SK-N-SH treated with all-trans-retinoic acid at 6 μM for 48 hours (cell line): ENCODE data around the gene EGFLAM.

ENCODE experiments used
- BACH2 ChIP-seq: fragments of 250-450 bp; sonication (Bioruptor Pico); IDR thresholded peaks from 2 replicates; pipeline ENCODE4 v1.9.0; 2021; ENCODE audit warnings: mild to moderate bottlenecking, borderline replicate concordance
- CSRNP3 ChIP-seq: fragments of 250-450 bp; sonication (Bioruptor Pico); IDR thresholded peaks from 2 replicates; pipeline ENCODE4 v1.5.1; 2021; ENCODE audit warnings: mild to moderate bottlenecking, moderate library complexity
- ISL1 ChIP-seq: fragments of 250-450 bp; sonication (Bioruptor Pico); IDR thresholded peaks from 2 replicates; pipeline ENCODE4 v2.1.2; 2022; ENCODE audit warnings: mild to moderate bottlenecking, moderate library complexity
- PATZ1 ChIP-seq: fragments of 250-450 bp; sonication (Bioruptor Pico); IDR thresholded peaks from 2 replicates; pipeline ENCODE4 v1.8.0; 2020; ENCODE audit warnings: mild to moderate bottlenecking, moderate library complexity, borderline replicate concordance
- PPARA ChIP-seq: fragments of 250-450 bp; sonication (Bioruptor Pico); IDR thresholded peaks from 2 replicates; pipeline ENCODE4 v1.5.0; 2020; ENCODE audit warnings: mild to moderate bottlenecking, borderline replicate concordance
- RARB ChIP-seq: fragments of 250-450 bp; sonication (Bioruptor Pico); IDR thresholded peaks from 2 replicates; pipeline ENCODE4 v1.8.0; 2021; ENCODE audit warnings: mild to moderate bottlenecking, moderate library complexity
- SNAI2 ChIP-seq: fragments of 250-450 bp; sonication (Bioruptor Pico); IDR thresholded peaks from 2 replicates; pipeline ENCODE4 v1.5.0; 2020; ENCODE audit warnings: mild to moderate bottlenecking, moderate library complexity
- TCF4 ChIP-seq: fragments of 250-450 bp; sonication (Bioruptor Pico); IDR thresholded peaks from 2 replicates; pipeline ENCODE4 v1.8.0; 2021; ENCODE audit warnings: mild to moderate bottlenecking, moderate library complexity, borderline replicate concordance
- TOX ChIP-seq: fragments of 250-450 bp; sonication (Bioruptor Pico); IDR thresholded peaks from 2 replicates; pipeline ENCODE4 v1.8.0; 2021; ENCODE audit warnings: mild to moderate bottlenecking, moderate library complexity, borderline replicate concordance
- ZFP3 ChIP-seq: fragments of 250-450 bp; sonication (Bioruptor Pico); IDR thresholded peaks from 2 replicates; pipeline ENCODE4 v1.5.0; 2020; ENCODE audit warnings: mild to moderate bottlenecking, moderate library complexity
- ZFP30 ChIP-seq: fragments of 450-650 bp; formaldehyde crosslinking; IDR thresholded peaks from 2 replicates; pipeline ENCODE4 v1.5.0; 2022; ENCODE audit warnings: mild to moderate bottlenecking, moderate library complexity
- ZNF565 ChIP-seq: fragments of 450-650 bp; formaldehyde crosslinking; conservative IDR thresholded peaks from 2 replicates; pipeline ENCODE4 v1.5.0; 2020; ENCODE audit warnings: low read depth, mild to moderate bottlenecking, moderate library complexity
- TF ChIP-seq, protein P1 (sequence below): fragments of 250-450 bp; sonication (Bioruptor Pico); IDR thresholded peaks from 2 replicates; pipeline ENCODE4 v1.8.0; 2021; ENCODE audit warnings: low read depth, mild to moderate bottlenecking, moderate library complexity, borderline replicate concordance
- TF ChIP-seq, protein P2 (sequence below): fragments of 250-450 bp; sonication (Bioruptor Pico); IDR thresholded peaks from 2 replicates; pipeline ENCODE4 v1.5.1; 2020; ENCODE audit warnings: low read depth, mild to moderate bottlenecking, moderate library complexity

DNA sequence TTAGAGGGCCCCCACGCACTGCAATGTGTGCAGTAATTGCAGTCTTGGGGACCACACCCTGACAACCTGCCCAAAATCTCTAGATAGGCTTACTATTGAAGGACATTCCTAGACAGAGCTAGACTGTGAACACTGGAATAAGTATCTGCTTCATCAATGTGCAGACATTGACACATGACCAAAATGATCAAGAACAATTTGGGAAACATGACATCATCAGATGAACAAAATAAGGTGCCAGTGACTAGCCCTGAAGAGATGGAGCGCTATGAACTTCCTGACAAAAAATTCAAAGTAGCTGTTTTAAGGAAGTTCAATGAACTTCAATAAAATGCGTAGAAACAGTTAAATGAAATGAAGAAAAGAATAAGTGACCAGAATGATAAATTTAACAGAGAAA is 15.3 kb downstream of the EGFLAM start:
- TF ChIP-seq, protein P1, sequence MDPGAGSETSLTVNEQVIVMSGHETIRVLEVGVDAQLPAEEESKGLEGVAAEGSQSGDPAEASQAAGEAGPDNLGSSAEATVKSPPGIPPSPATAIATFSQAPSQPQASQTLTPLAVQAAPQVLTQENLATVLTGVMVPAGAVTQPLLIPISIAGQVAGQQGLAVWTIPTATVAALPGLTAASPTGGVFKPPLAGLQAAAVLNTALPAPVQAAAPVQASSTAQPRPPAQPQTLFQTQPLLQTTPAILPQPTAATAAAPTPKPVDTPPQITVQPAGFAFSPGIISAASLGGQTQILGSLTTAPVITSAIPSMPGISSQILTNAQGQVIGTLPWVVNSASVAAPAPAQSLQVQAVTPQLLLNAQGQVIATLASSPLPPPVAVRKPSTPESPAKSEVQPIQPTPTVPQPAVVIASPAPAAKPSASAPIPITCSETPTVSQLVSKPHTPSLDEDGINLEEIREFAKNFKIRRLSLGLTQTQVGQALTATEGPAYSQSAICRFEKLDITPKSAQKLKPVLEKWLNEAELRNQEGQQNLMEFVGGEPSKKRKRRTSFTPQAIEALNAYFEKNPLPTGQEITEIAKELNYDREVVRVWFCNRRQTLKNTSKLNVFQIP (CRISPR knock-in tag), result no peak
- TF ChIP-seq RARB (CRISPR knock-in tag), result no peak
- TF ChIP-seq PATZ1 (CRISPR knock-in tag), result no peak
- TF ChIP-seq TOX (CRISPR knock-in tag), result no peak
- no peak for TF ChIP-seq CSRNP3
- no peak for TF ChIP-seq SNAI2 (CRISPR knock-in tag)
- TF ChIP-seq, protein P2, sequence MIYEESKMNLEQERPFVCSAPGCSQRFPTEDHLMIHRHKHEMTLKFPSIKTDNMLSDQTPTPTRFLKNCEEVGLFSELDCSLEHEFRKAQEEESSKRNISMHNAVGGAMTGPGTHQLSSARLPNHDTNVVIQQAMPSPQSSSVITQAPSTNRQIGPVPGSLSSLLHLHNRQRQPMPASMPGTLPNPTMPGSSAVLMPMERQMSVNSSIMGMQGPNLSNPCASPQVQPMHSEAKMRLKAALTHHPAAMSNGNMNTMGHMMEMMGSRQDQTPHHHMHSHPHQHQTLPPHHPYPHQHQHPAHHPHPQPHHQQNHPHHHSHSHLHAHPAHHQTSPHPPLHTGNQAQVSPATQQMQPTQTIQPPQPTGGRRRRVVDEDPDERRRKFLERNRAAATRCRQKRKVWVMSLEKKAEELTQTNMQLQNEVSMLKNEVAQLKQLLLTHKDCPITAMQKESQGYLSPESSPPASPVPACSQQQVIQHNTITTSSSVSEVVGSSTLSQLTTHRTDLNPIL (CRISPR knock-in tag), result no peak
- no peak for TF ChIP-seq ZFP30 (CRISPR knock-in tag)
- no peak for TF ChIP-seq PPARA
- TF ChIP-seq BACH2 (CRISPR knock-in tag), result no peak
- TF ChIP-seq ZFP3 (CRISPR knock-in tag), result no peak
- no peak for TF ChIP-seq ZNF565 (CRISPR knock-in tag)
- TF ChIP-seq ISL1 (CRISPR knock-in tag), result no peak
- TF ChIP-seq TCF4 (CRISPR knock-in tag), result no peak
